ENCODE data around the gene GAS2. TPM values are rescaled to one million over a fixed set of nuclear protein-coding genes. Genes with fewer than 3 reads are reported as not detected.
A peak's percentile ranks its signal among the peaks of the same experiment; 100 is the strongest.

Gene GAS2
- polyA plus RNA-seq, 1 donor from 2014 or later, result 8.0 TPM

GRCh38 chr11:22669368-22669767 lies 3.0 kb downstream of the GAS2 start:
- Histone ChIP-seq H3F3A (ENCODE audit: insufficient read depth, low read length, poor library complexity, severe bottlenecking) (no peaks in the 10 kb centered on the region), H3K4me3 (ENCODE audit: low read length) (no peak overlapping the region), H3K9ac (ENCODE audit: low read length) (no peak overlapping the region), H3K27me3 (ENCODE audit: insufficient read depth, low read depth, low read length) (peaks cover 18% of the 10 kb centered on the region), H2AFZ (ENCODE audit: low read depth, low read length) (no peak overlapping the region), H4K20me1 (ENCODE audit: insufficient read depth) (no peaks in the 10 kb centered on the region), H3K4me2 (ENCODE audit: low read length) (no peak overlapping the region), H3K79me2 (replicated peaks; ENCODE audit: insufficient read depth, low read length) (no peaks in the 10 kb centered on the region), H3K36me3 (ENCODE audit: insufficient read depth, low read length) (no peaks in the 10 kb centered on the region), H3K27ac (ENCODE audit: low read length) (no peak overlapping the region), H3K9me3 (ENCODE audit: low read length) (no peaks in the 10 kb centered on the region), H3K9me2 (ENCODE audit: insufficient read depth, low read length) (no peaks in the 10 kb centered on the region)
- TF ChIP-seq POLR2AphosphoS5 (IDR thresholded peaks at IDR 0.05), result no peak
- no peak for TF ChIP-seq REST (IDR thresholded peaks at IDR 0.05; ENCODE audit: borderline replicate concordance)
- TF ChIP-seq EP300 (conservative IDR thresholded peaks at IDR 0.05; ENCODE audit: poor library complexity, severe bottlenecking), result no peak
- TF ChIP-seq EZH2 (IDR thresholded peaks at IDR 0.05; ENCODE audit: borderline replicate concordance, insufficient read depth, low read length, poor library complexity, severe bottlenecking), result no peak
- TF ChIP-seq SMC3 (conservative IDR thresholded peaks at IDR 0.05; ENCODE audit: poor library complexity), result no peak
- no peak for TF ChIP-seq CTCF (IDR thresholded peaks at IDR 0.05; ENCODE audit: poor library complexity, severe bottlenecking)
- no peak for TF ChIP-seq RAD21 (conservative IDR thresholded peaks at IDR 0.05)
- no peak for TF ChIP-seq MXI1 (conservative IDR thresholded peaks at IDR 0.05; ENCODE audit: poor library complexity, severe bottlenecking)
- TF ChIP-seq TAF1 (IDR thresholded peaks at IDR 0.05; ENCODE audit: low read depth), result no peak

GRCh38 chr11:22670830-22671229 lies 4.4 kb downstream of the GAS2 start:
- Histone ChIP-seq H3K27me3 (ENCODE audit: insufficient read depth, low read depth, low read length) (peaks cover 12% of the 10 kb centered on the region), H3K36me3 (ENCODE audit: insufficient read depth, low read length) (no peaks in the 10 kb centered on the region), H3F3A (ENCODE audit: insufficient read depth, low read length, poor library complexity, severe bottlenecking) (no peaks in the 10 kb centered on the region), H3K4me3 (ENCODE audit: low read length) (no peak overlapping the region), H3K27ac (ENCODE audit: low read length) (no peak overlapping the region), H3K9ac (ENCODE audit: low read length) (no peak overlapping the region), H3K4me2 (ENCODE audit: low read length) (no peak overlapping the region), H3K79me2 (replicated peaks; ENCODE audit: insufficient read depth, low read length) (no peaks in the 10 kb centered on the region), H4K20me1 (ENCODE audit: insufficient read depth) (no peaks in the 10 kb centered on the region), H2AFZ (ENCODE audit: low read depth, low read length) (no peak overlapping the region), H3K9me2 (ENCODE audit: insufficient read depth, low read length) (no peaks in the 10 kb centered on the region), H3K9me3 (ENCODE audit: low read length) (no peaks in the 10 kb centered on the region)
- no peak for TF ChIP-seq MXI1 (conservative IDR thresholded peaks at IDR 0.05; ENCODE audit: poor library complexity, severe bottlenecking)
- peak; percentile 63 for TF ChIP-seq SMC3 (conservative IDR thresholded peaks at IDR 0.05; ENCODE audit: poor library complexity)
- TF ChIP-seq RAD21 (conservative IDR thresholded peaks at IDR 0.05), result peak; percentile 66
- peak; percentile 58 for TF ChIP-seq CTCF (IDR thresholded peaks at IDR 0.05; ENCODE audit: poor library complexity, severe bottlenecking)

All from neural cell (in vitro differentiated cells).